C4-2B (cell line): ENCODE data around the gene ADGRF4.

Source experiments
- H3K27ac ChIP-seq: fragments of 450-650 bp; 2 replicates; pipeline ENCODE4 v1.5.1; 2017
- ZFX ChIP-seq: fragments of 450-650 bp; IDR thresholded peaks from 2 replicates; pipeline ENCODE4 v1.6.1; 2017
- TF ChIP-seq, protein P1 (sequence below): fragments of 450-650 bp; conservative IDR thresholded peaks from 2 replicates; pipeline ENCODE4 v1.5.1; 2017; ENCODE audit warnings: mild to moderate bottlenecking

Gene ADGRF4

DNA sequence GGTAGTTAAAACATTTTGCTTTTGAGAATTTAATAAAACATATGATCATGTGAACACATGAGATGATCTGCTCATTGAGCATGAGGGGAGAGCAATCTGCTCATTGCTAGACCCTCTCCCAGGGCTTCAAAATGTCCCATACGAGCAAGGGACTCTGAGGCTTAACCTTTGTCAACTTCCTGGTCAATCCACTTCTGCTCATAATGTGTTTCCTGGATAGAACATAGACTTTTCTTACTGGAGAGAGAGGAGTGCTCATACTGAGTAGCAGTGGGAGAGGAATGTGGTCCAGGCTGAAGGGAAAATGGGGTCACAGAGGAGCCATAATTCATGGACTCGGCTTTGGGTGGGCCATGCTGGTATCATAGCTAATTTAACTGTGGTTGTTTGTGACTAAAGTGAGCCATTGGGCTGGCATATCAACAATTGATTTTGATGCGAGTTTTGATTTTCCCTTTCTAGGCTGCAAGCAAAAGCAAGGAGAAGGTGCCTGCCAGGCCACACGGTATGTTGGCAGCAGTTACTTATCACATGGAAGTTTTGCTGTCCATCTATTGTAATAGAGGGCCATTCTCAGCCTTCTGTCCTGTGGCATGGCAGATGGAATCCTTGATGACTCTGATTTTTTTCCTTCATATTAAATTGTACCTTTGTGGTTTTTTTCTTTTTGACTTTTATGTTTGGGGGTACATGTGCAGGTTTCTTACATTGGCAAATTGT, 20.8 kb upstream of the ADGRF4 start:
- no peak overlapping the region for H3K27ac ChIP-seq
- TF ChIP-seq, protein P1, sequence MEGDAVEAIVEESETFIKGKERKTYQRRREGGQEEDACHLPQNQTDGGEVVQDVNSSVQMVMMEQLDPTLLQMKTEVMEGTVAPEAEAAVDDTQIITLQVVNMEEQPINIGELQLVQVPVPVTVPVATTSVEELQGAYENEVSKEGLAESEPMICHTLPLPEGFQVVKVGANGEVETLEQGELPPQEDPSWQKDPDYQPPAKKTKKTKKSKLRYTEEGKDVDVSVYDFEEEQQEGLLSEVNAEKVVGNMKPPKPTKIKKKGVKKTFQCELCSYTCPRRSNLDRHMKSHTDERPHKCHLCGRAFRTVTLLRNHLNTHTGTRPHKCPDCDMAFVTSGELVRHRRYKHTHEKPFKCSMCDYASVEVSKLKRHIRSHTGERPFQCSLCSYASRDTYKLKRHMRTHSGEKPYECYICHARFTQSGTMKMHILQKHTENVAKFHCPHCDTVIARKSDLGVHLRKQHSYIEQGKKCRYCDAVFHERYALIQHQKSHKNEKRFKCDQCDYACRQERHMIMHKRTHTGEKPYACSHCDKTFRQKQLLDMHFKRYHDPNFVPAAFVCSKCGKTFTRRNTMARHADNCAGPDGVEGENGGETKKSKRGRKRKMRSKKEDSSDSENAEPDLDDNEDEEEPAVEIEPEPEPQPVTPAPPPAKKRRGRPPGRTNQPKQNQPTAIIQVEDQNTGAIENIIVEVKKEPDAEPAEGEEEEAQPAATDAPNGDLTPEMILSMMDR = no peak
- no peak for TF ChIP-seq ZFX

GRCh38 chr6:47678739-47679138, 19.6 kb upstream of the ADGRF4 start:
- TF ChIP-seq, protein P1 = no peak
- TF ChIP-seq ZFX = no peak

DNA sequence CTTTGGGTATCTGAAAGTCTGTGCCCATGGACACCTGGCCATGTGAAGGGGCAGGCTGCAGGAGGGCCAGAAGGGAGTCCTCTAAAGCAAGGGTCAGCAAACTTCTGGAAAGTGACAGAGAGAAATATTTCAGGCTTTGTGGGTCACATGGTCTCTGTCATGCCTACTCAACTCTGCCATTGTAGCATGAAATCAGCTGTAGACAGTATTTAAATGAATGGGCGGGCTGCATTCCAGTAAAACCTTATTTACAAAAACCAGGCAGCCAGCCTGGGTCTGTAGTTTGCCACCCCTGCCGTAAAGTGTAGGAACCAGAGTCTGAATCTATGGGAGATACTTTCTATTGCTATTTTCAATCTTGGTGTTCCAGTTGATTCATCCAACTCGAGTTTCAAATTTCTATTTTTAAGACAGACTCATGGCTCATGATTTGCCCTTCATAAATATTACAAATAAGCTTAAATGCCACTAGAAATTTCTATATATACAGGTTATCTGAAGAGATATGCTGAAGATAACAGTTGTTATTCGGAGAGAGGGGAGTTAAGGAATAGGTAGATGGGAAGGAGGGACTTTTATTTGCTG, 19.0 kb upstream of the ADGRF4 start:
- H3K27ac ChIP-seq = no peak overlapping the region
- TF ChIP-seq, protein P1 = no peak
- TF ChIP-seq ZFX = no peak

More at GRCh38 chr6:47678739-47679138, 19.6 kb upstream of the ADGRF4 start:
- no peak overlapping the region for H3K27ac ChIP-seq

GRCh38 chr6:47680051-47680450, 18.3 kb upstream of the ADGRF4 start:
- H3K27ac ChIP-seq = no peak overlapping the region
- TF ChIP-seq, protein P1 = no peak
- no peak for TF ChIP-seq ZFX

- TF ChIP-seq, protein P1 = no peak
- TF ChIP-seq ZFX = no peak
- no peak overlapping the region for H3K27ac ChIP-seq
These were observed 17.7 kb upstream of the ADGRF4 start for GRCh38 chr6:47680724-47681123.

GRCh38 chr6:47681201-47681990, 17.0 kb upstream of the ADGRF4 start:
- no peak overlapping the region for H3K27ac ChIP-seq
- TF ChIP-seq, protein P1 = no peak
- TF ChIP-seq ZFX = no peak

DNA sequence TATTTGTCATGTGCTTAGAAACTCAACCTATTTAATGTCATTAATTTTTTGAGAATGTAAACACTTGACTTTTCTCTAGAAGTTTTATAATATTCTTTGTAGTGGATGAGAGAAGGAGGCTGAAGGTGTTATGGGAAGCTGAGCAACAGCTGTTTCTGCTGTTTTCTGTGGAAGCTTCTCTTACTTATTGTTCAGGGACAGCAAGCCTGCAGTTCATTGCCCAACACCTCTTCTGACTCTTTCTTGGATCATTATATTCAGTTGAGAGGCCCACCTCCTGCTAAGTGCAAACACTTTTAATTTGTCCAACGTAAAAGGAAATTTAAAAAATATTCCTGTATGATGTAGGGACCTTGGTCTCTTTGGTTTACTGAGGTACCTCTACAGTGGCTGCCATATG, 12.0 kb upstream of the ADGRF4 start:
- no peak for TF ChIP-seq ZFX
- TF ChIP-seq, protein P1 = no peak
- H3K27ac ChIP-seq = no peak overlapping the region
